ENCODE measurements around the gene GAB1. TPM values are rescaled to one million over a fixed set of nuclear protein-coding genes. Genes with fewer than 3 reads are reported as not detected.

Gene GAB1
- total RNA-seq, 4 donors from 2014 or later, result 50.4 to 65.3 (median 63.7) TPM

DNA sequence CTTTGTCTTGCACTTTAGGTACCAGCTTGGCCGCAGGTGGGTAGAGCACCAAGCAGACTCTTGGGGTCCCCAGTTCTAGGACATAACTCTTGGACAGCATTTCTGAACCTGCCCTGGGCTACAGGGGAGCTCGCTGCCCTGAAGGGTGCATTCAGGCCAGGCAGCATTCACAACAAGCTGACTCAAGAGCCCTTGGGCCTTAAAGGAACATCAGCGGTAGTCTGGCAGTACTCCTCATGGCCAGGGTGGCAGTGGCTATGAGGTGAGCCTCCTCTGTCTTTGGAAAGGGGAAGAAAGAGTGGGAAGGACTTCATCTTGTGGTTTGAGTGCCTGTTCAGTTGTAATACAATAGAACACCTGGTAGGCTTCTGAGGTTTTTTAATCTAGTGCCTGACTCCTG lies 152.0 kb downstream of the GAB1 start:
- no peak overlapping the region for H3K4me3 ChIP-seq
- intact Hi-C loops (cut with DNase I; ENCODE audit: low total_unique reads), result loop anchor here (10.0 kb wide), 1 partner anchor 294 kb away; no protein-coding TSS in a partner anchor
- no peaks in the 10 kb centered on the region for H3K27me3 ChIP-seq
- H3K27ac ChIP-seq, result no peak overlapping the region
- H3K36me3 ChIP-seq, result no peaks in the 10 kb centered on the region
- H3K9me3 ChIP-seq, result no peaks in the 10 kb centered on the region
- no peaks in the 10 kb centered on the region for H3K4me1 ChIP-seq
- DNase-seq, result no peak
- TF ChIP-seq CTCF (IDR thresholded peaks at IDR 0.05) (no peak), POLR2A (IDR thresholded peaks at IDR 0.05) (no peak)

GRCh38 chr4:143489106-143489505 lies 152.4 kb downstream of the GAB1 start:
- Histone ChIP-seq H3K27me3 (no peaks in the 10 kb centered on the region), H3K9me3 (no peaks in the 10 kb centered on the region), H3K4me1 (no peaks in the 10 kb centered on the region), H3K36me3 (no peaks in the 10 kb centered on the region), H3K4me3 (no peak overlapping the region), H3K27ac (no peak overlapping the region)
- TF ChIP-seq POLR2A (IDR thresholded peaks at IDR 0.05) (no peak), CTCF (IDR thresholded peaks at IDR 0.05) (no peak)
- DNase-seq, result no peak
- intact Hi-C loops (cut with DNase I; ENCODE audit: low total_unique reads), result loop anchor here (10.0 kb wide), 1 partner anchor 294 kb away; no protein-coding TSS in a partner anchor

- DNase-seq, result no peak
- Histone ChIP-seq H3K4me3 (no peak overlapping the region), H3K9me3 (no peaks in the 10 kb centered on the region), H3K27ac (no peak overlapping the region), H3K36me3 (no peaks in the 10 kb centered on the region), H3K4me1 (no peaks in the 10 kb centered on the region), H3K27me3 (no peaks in the 10 kb centered on the region)
- intact Hi-C loops (cut with DNase I; ENCODE audit: low total_unique reads), result no loop called here
- no peak for TF ChIP-seq CTCF (IDR thresholded peaks at IDR 0.05)
- TF ChIP-seq POLR2A (IDR thresholded peaks at IDR 0.05), result no peak
Measured at GRCh38 chr4:143498021-143498420, 161.3 kb downstream of the GAB1 start.

DNA sequence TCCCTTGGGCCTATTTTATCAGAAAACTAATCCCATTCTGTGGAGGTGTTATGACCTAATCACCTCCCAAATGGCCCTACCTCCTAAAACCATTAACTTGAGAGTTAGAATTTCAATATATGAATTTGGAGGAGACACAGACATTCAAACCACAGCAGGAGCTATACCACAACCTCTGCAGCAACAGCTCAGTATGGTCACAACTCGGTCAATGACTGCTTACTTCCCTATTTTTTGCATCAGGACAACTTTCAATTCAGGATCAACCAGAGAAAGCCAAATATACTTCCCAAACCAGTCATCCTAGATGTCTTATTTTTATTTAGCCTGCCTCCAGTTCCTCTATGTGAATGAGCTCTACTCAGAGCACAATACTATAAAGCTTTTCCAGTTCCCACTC lies 165.6 kb downstream of the GAB1 start:
- no peaks in the 10 kb centered on the region for H3K27me3 ChIP-seq
- no peaks in the 10 kb centered on the region for H3K9me3 ChIP-seq
- no peak for TF ChIP-seq CTCF (IDR thresholded peaks at IDR 0.05)
- intact Hi-C loops (cut with DNase I; ENCODE audit: low total_unique reads), result no loop called here
- H3K4me1 ChIP-seq, result no peaks in the 10 kb centered on the region
- no peak overlapping the region for H3K27ac ChIP-seq
- DNase-seq, result no peak
- no peak overlapping the region for H3K4me3 ChIP-seq
- no peaks in the 10 kb centered on the region for H3K36me3 ChIP-seq

GRCh38 chr4:143506031-143506430 lies 169.4 kb downstream of the GAB1 start:
- no peak overlapping the region for H3K4me3 ChIP-seq
- H3K4me1 ChIP-seq, result no peaks in the 10 kb centered on the region
- no peak for DNase-seq
- no peak overlapping the region for H3K27ac ChIP-seq
- no peaks in the 10 kb centered on the region for H3K27me3 ChIP-seq
- TF ChIP-seq POLR2A (IDR thresholded peaks at IDR 0.05) (no peak), CTCF (IDR thresholded peaks at IDR 0.05) (no peak)
- H3K36me3 ChIP-seq, result no peaks in the 10 kb centered on the region
- H3K9me3 ChIP-seq, result no peaks in the 10 kb centered on the region
- intact Hi-C loops (cut with DNase I; ENCODE audit: low total_unique reads), result no loop called here
